NCI-H2227 treated with DMSO at 0.1 percent for 48 hours (cell line): ENCODE results near the gene CFAP52.
A peak's percentile ranks its signal among the peaks of the same experiment; 100 is the strongest.
"Not testable (repeated sequence)": the region's sequence is repeated elsewhere in the genome, so short reads cannot be mapped to it uniquely, and the experiment has no call there.

Source experiments
- DNase-seq: peaks from one replicate; lab custom pipeline; 2025; lab: John Stamatoyannopoulos, UW

CFAP52 gene, protein sequence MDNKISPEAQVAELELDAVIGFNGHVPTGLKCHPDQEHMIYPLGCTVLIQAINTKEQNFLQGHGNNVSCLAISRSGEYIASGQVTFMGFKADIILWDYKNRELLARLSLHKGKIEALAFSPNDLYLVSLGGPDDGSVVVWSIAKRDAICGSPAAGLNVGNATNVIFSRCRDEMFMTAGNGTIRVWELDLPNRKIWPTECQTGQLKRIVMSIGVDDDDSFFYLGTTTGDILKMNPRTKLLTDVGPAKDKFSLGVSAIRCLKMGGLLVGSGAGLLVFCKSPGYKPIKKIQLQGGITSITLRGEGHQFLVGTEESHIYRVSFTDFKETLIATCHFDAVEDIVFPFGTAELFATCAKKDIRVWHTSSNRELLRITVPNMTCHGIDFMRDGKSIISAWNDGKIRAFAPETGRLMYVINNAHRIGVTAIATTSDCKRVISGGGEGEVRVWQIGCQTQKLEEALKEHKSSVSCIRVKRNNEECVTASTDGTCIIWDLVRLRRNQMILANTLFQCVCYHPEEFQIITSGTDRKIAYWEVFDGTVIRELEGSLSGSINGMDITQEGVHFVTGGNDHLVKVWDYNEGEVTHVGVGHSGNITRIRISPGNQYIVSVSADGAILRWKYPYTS

DNA sequence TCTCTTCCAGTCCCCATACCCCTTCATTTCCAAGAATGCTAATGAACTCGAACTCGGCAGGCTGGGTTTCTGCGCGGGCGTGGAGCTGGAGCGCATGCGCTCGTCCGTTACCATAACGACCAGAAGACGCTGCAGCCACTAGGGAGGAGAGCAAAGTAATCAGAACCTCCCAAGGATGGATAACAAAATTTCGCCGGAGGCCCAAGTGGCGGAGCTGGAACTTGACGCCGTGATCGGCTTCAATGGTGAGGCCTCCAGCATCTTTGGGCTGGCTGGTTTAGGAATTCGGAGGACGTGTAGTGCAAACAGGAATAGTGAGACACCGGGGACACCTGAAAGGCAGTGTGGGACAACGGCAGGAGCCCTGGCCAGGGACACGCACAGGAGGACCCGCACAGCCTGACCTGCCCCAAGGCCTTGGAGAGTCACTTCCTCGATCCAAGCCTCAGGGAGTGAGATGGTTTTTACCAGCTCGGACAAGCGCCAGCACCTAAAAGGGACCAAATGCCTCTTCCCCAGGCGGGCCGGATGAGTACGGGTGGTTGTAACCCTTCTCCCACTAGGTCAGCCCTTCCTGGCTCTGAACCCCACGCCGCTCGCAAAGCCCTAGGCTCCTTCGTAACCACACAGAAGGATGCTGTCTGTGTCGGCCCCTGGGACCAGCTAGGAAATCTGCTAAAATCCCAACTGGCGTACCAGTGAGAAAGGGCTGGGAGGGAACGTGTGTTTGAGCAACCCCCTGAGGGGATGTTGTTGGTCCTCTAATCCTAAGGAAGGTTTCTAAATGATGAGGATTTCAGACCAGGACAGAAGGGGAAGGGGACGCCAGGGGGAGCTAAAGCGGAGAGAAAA is at the start of gene CFAP52:
Gene CFAP52 (plus strand): TSS at position 122 of the 852 bp plus-strand sequence. CDS start 54 bp downstream, at position 176.
- DNase-seq, result peak; percentile 28

DNA sequence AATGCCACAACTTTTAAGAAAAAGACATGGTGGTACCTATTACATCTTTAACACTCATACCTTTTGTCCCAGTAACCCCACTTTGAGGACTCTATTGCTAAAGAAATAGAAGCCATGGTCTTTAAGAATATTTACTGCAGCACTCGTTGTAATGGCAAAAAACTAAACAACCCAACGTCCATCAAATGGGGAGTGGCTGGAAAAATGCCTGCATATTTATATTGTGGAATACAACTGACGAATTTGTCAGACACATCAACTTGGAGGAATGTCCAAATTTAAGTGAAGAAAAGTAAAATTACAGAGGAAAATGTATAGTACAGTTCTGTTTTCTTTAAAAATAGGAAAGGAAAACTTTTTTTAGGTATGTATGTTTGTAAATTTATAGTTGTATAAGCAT is 48.7 kb upstream of the CFAP52 start:
- no peak for DNase-seq

DNA sequence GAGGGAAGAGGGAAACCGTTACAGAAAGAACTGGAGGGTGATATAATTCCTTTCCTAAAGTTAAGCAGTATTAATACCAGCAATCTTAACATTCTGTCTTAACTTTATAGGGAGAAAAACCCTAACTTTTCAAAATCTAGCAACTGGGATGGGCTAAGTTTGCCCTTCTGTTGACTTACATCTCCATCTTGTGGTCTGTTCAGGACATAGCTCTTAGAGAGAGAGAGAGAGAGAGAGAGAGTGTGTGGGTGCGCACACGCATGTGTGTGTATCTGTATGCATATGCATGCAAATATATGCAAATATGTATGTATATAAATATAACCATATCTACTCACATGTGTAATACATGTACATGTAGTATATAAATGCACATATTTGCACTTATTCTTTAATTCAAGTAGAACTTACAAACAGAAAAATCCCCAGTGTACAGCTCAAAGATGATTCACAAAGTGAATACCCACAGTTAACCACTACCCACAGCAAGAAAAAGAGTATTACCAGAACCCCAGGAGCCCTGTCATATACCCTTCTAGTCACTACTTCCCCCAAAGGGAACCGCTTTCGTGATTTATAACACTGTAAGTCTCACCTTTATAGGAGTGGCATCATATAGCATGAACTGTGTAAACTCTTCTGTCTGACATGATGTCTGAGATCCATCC is 47.3 kb upstream of the CFAP52 start:
- DNase-seq, result no peak

DNA sequence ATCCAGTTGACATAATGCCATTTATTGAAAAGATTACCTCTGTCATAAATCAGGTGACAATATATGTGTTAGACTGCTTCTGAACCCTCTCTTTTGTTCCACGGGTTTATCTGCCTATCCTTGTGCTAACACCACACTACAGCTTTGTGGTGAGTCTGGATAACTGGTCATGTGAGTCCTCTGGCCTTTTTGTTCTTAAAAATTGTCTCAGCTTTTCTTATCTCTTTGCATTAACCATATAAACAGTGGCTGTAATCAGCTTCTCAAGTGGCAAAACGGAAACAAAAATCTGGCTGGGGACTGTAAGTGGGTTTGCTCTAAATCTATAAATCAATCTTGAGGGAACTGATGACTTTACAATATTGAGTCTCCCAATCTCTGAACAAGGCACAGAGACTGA is 45.4 kb upstream of the CFAP52 start:
- DNase-seq, result no peak

DNA sequence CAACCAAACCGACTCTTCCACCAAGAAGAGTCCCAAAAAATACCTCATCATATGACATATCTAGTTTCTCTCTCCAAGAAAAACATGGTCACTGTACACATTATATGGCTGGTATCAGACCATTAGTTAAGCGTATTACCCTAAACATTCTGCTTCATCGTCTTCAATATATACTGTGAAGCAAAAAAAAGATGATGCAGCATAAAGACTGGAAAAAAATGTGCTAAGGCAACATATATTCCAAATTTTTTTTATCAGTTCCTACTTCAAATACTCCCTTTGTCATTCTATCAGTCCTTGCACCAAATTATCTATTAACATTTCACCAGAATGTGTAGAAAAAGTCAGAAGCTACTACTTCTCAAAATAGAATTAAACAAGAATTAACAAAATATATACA is 43.7 kb upstream of the CFAP52 start:
- DNase-seq, result no peak

DNA sequence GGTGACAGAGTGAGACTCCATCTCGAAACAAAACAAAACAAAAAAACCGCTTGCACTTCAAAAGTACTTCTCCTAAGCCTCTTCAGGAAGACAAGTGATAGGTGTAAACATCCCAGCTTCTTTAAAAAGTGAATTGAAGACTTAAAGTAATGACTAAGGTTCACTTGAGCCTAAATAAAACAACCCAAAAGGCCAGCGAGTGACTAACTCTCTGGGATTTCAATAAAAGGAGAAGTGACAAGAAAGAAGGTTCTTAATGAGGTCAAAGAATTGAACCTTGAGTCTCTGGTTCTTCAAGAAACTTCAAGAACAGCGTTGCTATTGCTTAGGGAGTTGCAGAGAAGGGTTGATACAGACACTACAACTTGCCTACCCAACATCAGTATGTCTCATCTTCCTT is 43.0 kb upstream of the CFAP52 start:
- DNase-seq, result no peak

DNA sequence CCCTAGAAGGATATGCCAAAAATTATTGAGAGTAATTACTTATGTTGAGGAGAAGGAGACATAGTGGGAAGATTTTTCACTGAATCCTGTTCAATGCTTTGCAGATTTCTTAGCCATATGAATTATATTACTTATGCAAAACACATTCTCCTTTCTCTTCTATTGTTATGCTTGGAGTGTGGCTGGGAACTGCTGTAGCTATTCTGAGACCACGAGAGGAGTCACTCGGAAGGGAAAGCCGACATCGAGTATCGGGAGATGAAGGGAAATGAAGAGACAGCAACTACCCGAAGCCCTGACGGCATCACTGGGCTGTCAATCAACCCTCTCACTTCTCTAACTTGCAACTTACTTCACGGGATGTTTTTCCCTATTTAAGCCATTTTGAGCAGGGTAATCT is 40.4 kb upstream of the CFAP52 start:
- DNase-seq, result no peak

DNA sequence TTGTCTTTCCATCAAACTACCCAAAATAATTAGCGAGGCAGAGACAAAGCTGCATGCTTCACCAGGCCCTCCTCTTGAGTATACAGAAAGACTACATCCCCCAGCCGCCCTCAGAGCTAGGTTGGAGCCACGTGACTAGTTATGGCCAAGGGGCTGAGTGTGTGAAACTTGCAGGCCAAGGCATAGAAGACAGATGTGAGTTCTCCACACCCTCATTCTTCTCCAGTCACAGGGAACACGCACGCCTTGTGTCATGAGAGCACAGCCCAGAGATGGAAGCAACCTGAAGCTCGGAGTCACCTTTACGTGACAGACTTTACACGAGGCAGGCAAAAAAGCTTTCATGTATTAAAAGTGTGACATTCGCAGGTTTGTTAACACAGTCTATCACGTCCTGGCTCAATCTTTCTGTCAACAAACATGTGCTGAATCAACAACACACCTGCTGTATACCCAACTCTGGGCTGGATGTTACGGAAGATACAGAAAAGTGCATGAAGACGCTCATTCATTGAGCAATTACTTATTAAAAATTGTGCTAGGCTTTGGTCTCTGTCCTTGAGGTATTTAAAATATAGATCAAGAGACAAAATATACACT is 39.2 kb upstream of the CFAP52 start:
- no peak for DNase-seq

DNA sequence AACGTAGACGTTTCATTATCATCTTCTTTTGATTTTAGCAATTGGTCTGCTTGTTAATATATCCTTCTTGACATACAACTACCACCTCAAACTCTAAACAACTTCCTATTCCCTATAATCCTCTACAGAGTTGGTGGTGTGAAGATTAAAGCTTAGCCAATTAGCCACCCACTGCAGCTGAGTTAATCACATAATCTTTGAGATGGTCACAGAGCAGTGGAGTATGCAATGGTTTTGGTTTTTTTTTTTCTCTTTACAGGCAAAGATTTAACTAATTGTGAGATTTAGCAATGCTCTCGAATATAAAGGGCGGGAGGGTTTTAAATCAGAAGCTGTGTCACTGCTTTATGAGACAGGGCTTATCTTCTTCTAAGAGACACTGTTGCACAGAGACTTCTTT is 37.8 kb upstream of the CFAP52 start:
- DNase-seq, result no peak

DNA sequence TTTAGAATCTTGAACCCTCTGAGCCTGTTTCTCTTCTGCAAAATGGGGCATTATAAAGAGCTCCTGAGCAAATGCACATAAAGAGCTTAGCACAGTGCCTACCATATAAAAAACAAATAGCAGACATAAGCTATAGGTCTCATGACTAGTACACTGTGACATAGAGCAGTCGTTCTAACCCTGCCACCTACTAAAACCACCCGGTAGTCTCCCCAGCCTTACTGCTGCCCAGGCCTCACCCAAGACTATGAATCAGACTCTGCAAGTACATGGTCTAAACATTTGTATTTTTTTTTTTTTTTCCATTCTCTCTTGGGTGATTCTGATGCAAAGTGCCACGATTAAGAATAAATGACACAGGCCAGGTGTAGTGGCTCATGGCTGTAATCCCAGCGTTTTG is 34.7 kb upstream of the CFAP52 start:
- no peak for DNase-seq

DNA sequence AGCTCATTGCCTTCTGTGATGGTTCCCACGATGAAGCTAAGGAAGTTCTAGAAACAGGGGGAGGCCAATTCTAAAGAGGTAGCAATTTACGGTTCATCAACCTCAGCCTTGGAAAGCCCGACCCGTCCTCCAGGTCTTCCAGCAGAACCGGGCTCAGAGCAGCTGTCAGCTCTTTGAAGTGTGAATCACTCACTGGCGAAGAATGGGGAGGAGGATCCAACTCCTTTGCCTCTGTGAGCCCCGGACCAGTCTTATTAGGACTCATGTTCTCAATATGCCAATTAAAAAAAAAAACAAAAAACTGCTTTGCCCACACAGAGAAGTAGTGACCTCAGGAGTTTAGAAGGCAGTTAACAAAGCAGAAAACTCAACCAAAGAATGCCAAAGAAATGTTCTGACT is 32.2 kb upstream of the CFAP52 start:
- no peak for DNase-seq

DNA sequence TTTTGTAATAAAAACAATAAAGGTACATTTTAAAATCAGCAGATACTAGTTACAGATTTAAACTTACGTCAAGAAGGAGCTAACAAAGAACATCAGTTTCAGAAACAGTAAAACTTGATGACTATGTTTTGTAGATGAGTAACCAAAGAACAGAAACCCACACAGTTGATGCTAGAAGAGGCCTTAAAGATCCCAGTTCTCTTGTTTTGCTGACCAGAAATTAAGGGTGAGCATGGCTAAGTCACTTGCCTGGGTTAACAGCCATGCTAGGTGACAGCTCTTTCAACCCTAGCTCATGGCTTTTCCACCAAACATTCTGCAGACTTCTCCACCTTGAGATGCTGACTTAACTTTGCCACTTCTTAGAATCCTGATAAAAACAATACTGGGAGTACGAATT is 27.2 kb upstream of the CFAP52 start:
- no peak for DNase-seq

DNA sequence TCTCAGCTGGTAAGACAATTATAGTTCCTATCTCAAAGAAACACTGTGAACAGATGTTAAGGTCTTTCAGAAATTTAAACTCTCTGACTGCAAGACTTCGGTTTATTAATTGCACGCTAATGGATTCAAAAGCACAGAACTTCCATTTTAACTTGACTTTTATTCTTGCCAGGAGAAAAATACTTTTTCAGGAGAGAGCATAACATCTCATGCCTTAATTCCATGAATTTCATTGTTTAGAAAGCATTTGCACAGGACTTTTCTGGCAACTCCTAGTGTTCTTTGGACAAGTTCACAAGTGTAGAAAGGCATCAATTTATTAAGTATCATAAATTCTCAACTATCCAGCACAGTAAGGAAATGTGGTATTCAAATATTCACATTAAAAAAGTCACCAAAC is 23.3 kb upstream of the CFAP52 start:
- DNase-seq, result no peak

DNA sequence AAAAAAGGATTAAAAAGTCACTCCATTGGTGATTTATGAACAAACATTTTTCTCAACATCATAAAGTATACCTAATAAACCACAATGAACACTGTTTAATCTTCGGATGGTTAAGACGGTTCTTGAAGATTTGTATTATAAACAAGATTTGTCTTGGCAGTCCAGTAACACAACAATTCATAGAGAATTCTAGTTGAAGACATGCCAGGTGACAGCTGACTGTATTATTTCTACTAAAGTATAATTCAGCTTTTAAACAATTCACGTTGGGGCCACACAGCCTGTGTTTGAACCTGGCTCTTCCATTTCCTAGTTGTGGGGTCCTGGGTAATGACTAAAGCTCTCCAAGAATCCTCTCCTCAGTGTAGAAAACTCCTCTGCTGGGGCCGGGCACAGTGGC is 22.8 kb upstream of the CFAP52 start:
- DNase-seq, result no peak

DNA sequence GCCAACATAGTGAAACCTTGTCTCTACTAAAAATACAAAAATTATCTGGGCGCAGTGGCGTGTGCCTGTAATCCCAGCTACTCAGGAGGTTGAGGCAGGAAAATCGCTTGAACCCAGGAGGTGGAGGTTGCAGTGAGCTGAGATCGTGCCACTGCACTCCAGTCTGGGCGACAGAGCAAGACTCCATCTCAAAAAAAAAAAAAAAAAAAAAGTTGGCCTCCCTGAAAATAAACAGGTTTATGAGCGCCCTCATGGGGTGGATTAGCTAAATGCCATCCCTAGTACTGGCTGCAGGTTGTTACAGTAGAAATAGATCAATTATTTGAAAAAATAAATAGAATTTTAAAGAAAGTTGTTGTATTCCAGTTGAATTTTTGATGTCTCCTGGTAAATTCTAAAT is 21.7 kb upstream of the CFAP52 start:
- DNase-seq, result not testable (repeated sequence)

DNA sequence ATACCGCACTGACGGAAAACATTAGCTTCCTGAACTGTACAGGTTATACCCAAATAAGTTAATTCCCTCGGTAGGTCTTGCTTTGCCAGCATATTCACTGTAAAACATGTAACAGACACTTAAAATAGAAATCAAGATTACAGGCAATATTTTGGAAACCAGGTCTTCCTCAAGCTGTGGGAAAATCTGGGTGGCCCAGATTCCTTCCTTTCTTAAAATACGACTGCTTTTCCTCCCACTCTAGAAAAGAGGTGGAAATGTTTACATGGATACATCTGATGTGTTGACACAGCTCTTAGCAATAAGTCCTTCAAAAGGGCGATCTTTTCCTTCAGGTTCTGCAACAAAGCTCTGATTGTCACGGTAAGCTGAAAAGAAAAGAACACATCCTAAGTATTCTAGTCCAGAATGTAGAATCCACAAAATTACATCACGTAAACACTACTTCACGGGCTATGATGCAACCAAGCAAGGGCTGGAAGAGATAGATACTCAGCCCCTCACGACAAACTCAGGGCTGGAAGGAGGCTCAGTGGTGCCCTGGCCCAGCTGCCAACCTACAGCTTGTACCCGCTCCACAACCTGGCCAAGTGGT is 19.2 kb upstream of the CFAP52 start:
- DNase-seq, result no peak

DNA sequence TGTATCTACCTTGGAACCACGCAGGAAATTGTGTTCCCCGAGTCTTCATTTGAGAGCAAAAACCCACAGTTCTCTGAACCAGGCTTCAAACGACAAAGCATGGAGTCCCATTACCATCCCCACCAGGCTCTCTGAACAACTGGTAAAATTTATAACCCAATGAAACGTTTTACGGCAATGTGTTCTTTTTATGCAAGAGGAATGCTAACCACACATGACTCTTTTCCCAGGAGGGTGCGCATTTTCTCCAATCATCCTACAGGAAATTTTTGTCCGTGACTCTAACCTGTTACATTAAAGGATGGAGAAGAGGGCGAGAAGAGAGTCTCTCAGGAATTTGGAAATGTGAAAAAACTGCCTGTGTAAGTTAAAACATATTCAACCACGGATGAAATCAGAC is 18.6 kb upstream of the CFAP52 start:
- DNase-seq, result no peak

DNA sequence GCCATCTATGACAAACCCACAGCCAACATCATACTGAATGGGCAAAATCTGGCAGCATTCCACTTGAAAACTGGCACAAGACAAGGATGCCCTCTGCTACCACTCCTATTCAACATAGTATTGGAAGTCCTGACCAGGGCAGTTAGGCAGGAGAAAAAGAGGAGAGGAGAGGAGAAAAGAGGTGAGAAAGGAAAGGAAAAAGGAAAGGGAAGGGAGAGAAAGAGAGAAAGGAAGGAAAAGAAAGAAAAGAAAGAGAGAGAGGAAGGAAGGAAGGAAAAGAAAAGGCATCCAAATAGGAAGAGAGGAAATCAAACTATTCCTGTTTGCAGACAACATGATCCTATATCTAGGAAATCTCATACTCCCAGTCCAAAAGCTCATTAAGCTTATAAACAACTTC is 12.3 kb upstream of the CFAP52 start:
- no peak for DNase-seq

DNA sequence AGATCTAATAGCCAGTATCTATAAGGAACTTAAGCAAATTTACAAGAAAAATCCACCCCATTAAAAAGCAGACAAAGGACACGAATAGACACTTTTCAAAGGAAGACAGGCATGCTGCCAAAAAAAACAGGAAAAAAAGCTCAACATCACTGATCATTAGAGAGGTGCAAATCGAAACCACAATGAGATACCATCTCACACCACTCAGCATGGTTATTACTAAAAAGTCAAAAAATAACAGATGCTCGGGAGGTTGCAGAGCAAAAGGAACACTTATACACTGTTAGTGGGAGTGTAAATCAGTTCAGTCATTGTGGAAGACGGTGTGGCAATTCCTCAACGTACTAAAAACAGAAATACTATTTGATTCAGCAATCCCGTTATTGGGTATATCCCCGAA is 10.4 kb upstream of the CFAP52 start:
- DNase-seq, result no peak

DNA sequence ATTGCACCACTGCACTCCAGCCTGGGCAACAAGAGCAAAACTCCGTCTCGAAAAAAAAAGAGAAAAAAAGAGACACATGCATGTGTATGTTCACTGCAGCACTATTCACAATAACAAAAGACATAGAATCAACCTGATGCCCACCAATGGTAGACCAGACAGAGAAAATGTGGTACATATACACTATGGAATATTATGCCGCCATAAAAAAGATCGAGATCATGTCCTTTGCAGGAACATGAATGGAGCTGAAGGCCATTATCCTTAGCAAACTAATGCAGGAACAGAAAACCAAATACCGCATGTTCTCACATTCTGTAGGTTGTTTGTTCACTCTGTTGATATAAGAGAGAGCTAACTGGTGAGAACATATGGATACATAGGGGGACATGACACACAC is 9.7 kb upstream of the CFAP52 start:
- DNase-seq, result not testable (repeated sequence)

DNA sequence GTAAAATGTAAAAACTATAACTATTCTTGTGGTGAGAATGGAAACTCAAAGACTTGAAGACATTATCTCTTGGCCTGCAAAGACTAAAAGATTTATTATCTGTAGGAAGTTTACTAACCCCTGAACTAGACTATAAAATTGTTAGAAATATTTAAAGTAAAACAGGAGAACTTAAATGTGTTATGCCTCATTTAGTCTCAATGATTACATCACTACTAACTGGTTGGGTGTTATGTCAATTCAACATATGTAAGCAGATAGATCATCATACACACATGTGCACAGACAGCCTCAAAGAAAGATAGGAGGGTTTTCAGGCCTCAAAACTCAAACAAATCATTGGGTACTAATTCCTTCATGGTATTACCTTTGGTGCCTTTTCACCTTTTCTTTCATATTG is 8.4 kb upstream of the CFAP52 start:
- DNase-seq, result no peak
